Measurements from ENCODE around the gene LYRM4.

DNA sequence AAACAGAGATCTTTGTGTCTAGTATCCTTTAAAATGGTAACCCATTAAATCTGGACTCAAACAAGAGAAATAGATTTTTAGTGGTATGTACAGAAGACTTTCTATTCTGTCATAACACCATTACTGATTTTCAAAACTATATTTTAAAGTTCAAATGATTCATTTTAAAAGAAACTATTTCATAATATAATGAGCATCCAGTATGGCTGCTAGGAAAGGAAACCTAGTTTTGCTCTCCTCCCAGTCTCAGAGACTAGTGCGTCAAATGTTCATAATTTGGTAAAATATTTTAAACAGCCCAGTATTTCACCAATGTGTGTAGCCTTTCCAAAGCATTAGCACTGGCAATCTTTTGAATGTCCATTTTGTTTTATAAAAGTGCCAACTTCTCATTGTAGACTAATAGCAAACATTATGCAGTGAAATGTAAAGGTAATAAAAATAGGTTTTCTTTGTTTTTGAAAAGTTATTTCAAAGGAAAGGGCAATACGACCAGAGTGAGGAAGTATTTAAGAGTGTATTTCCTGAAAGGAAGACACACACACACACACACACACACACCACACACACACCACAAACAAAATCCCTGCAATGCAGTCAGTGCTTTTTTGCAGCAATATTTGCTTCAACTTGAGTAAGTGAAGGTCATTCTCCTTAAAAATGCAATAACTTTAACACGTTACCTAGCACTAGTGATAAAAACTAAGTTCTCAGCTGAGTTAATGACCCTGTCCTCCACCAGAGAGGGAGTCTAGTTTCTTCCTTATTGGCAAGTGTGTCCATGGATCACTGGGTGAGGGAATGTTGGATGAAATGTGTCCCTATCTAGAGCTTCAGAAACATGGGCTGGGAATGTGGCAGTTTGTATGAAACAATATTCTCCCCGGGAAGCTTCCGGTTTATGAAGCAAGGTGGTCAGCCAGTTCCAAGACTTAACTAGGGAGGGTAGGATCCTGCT lies 171.0 kb downstream of the LYRM4 start:
- no peak for TF ChIP-seq CTCF (IDR thresholded peaks at IDR 0.05 in 4 of 5, conservative IDR thresholded peaks at IDR 0.05 in 1 of 5)
- TF ChIP-seq POLR2A (IDR thresholded peaks at IDR 0.05), result no peak

Data from gastrocnemius medialis (tissue), 4 donors.